DMS79 (cell line): Measurements from ENCODE around the gene OR2G2.

Source experiments
- DNase-seq: peaks from one replicate; lab custom pipeline; 2025; lab: John Stamatoyannopoulos, UW

Gene OR2G2

DNA sequence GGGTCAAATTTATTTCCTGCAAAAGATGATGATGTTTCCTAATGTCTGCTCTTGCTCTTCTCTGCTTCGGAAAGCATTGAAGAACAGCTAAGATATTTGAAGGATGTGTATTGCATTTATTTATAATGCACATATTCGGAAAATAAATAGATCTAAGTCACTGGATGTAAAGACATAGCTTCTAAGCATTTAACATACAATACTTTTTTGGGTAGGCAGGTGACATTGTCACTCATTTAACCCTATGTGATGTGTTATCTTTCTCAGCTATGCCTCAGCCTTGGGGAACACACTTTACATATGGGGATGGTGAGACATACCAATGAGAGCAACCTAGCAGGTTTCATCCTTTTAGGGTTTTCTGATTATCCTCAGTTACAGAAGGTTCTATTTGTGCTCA, at the start of gene OR2G2:
Gene OR2G2 (plus strand): TSS at position 301 of the 400 bp plus-strand sequence. CDS start 0 bp downstream, at position 301.
- no peak for DNase-seq

DNA sequence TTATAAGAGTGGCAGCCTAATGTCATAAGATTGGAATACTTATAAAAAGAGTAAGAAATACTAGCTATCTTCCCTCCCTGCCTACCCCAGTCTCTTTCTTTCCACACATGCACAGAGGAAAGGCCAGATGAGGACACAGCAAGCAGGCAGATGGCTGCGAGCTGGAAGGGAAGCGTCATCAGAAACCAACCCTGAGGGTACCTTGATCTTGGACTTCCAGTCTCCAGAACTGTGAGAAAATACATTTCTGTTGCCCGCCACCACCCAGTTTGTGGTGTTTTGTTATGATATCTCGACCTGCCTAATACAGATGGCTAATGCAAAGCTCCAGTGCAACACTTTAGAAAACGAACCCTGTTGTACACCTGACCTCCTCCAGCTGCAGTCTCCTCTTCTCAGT, 49.6 kb upstream of the OR2G2 start:
- DNase-seq, result no peak

- no peak for DNase-seq
Measured at GRCh38 chr1:247539215-247539614, 48.9 kb upstream of the OR2G2 start.

DNA sequence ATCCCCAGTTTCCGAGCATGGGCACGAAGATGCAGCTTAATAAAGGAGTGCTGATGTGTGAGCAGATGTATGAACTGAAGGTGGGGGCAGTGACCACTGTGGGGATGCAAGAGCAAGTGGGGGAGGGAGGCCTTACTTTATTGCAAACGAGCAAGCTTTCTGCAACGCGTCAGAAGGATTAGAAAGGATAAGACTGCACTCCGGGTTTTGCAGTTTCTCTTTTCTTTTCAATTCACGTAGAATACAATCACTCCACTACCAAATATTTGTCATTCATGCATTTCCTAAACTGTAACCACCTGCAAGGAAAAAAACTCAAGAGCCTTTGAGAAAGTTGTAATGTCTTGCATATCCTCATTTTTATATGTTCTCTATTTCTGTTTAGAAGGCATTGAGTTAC, 47.6 kb upstream of the OR2G2 start:
- no peak for DNase-seq

- no peak for DNase-seq
Measured at GRCh38 chr1:247542811-247543210, 45.3 kb upstream of the OR2G2 start.

DNA sequence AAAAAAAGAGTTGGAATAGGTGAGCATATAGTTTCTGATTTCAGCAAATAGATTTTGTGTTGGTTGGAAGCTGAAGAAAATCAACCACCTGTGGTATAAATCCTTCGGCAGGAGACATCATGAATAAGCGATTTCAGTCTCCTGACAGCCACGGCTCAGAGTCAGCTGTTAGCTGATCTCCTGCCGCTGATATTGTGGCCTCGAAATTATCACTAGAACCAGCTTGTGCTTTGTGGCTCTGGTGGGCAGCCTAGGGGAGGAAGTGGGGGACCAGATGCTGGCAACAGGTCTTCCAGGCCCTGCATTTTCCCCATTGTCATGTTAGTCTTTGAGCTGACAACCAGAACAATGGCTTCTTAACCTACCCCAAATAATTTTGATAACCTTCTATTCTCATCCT, 40.1 kb upstream of the OR2G2 start:
- no peak for DNase-seq

DNA sequence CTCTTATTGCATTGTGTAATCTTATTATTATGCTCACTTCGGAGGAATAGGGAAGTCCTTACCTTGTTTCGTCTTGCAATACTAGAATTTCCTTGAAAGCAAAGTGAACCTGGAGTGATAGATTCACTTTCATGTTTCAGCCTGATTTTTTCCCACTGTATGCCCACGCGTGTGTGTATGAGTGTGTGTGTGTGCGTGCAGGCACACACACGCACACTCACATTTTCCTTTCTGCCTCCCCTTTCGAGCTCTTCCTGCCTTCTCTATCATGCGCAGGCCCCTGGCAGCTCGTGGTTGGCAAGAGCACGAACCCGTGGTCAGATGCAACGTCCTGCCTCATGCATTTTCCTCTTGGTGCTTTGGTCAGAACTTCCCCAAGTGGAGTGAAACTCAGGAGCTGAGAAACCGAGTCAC, 39.4 kb upstream of the OR2G2 start, which contains the start of gene GCSAML:
Gene GCSAML (plus strand): TSS at position 366 of the 414 bp plus-strand sequence. CDS start 58 bp downstream, outside the sequence.
- DNase-seq, result no peak

GRCh38 chr1:247551721-247552120, 36.4 kb upstream of the OR2G2 start:
- no peak for DNase-seq

DNA sequence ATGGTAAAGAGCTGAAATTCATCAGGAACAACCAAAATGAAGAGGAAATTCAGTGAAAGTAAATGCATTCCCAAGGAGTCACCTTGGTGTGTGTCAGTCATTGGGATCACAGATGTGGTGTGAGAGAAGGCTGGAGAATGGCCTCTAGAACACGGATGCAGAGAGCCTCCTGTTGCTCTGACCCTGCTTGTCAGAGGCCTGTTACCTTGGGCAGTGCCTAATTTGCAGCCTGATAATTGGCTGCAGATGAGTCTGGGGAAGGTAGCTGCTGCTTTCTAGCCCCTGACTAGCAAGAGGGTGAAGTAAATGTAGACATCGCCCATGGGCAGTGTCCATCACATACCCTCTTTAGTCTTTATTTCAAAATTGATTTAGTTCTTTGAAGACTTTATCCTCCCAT, 35.9 kb upstream of the OR2G2 start:
- no peak for DNase-seq

GRCh38 chr1:247557926-247558674, 30.1 kb upstream of the OR2G2 start:
- DNase-seq, result no peak

DNA sequence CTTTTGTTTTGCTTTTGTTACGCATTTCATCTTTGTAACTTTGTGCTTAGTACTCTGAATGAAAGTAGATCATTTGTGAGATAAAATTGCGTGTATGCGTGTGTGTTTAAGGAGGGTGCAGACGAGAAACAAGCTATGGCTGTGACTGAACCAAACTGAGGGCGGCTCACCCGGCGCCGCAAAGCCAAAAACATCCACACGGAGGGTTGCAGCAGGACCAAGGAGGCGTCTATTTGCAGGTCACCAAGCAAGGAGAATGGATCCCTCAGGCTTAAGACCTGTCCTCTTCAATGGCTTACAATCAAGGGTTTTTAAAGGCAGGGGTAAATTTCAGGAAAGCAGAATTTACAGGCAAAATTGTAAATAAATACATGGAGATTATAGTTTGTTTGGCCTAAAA, 26.4 kb upstream of the OR2G2 start:
- no peak for DNase-seq

DNA sequence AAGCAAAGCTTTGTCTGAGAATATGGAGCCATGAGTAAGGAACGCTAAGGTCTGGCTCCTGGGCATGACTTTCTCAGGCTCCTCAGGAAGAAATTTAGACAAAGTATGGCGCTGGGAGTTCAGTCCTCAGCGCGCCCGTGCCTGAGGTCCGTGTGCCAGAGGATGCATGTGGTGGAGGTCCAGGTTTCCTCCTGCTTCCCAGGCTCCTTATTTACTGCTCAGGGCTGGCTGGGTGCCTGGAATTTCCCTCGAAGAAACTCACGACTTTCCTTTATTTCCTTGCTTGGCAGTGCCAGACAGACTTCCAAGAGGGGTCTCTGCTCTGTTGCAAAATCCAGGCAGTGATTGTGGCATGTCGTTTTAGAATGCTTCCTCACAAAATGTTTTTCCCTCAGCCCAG, 26.0 kb upstream of the OR2G2 start:
- no peak for DNase-seq

DNA sequence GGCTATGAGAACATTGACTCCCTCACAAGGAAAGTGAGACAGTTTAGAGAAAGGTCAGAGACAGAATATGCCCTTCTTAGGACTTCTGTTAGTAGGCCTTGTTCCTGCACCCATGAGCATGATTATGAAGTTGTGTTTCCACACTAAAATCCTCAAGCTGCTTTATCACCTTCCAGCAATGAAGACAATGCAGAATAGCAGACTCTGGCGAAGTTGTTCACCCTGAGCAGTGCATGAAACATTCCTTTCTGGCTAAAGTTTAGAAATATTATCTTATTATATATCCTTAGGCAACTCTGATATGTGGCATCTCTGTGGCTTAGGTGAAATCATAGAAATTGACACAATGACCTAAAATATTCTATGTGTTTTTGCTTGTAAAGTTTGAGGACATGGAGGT, 13.9 kb upstream of the OR2G2 start:
- no peak for DNase-seq

GRCh38 chr1:247574664-247575063, 13.5 kb upstream of the OR2G2 start:
- DNase-seq, result no peak

DNA sequence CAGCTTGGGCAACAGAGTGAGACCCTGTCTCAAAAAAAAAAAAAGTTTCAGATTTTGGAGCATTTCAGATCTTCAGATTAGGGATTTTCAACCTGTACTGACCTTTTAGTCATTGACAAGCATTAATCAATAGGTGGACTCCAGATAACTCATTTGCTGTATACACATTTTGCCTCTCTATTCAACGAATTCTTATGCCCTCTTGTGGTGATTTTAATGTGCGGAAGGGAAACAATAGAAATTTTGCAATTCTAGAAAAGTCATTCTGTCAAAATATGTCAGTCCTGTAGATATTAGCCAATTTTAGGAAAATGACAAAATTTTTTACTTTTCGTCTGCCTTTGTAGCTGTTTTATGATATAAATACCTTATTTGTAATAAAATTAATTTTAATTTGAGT, 11.6 kb upstream of the OR2G2 start:
- no peak for DNase-seq

GRCh38 chr1:247578946-247579460, 9.2 kb upstream of the OR2G2 start:
- DNase-seq, result no peak

DNA sequence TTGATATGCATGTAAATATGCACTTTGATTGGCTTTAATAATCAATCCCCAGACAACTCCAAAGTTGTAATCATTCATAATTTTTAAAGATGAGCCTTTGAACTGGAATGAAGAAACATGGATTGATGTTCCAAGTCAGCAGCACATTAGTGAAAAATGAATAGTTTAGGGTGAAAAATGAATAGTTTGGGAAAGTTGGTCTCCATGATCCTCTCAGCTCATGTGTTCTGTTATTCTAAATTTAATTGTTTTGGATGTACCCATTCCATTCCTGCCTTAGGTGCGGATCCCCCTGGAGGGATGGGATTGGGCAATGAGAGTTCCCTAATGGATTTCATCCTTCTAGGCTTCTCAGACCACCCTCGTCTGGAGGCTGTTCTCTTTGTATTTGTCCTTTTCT, 17.1 kb downstream of the OR2G2 start, which contains the start of gene OR2G3:
Gene OR2G3 (plus strand): TSS at position 301 of the 400 bp plus-strand sequence. CDS start 0 bp downstream, at position 301.
- DNase-seq, result no peak

DNA sequence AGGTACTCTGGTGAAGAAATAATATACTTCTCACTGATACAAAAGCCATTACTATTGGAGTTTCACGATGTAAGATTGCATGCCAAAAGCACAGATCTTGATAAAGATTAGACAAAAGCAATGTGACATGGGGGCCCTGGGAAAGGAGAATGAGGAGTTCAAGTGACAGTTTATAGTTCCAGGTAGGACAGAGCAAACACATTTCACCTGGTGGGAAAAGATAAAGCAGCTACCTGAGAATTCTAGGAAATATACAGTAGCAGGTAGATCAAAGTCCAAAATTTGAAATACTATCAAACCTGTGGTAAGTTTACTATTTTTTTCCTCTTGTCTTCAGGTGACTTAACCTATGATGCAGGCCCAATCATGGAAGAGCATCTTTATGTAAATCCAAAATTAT, 25.2 kb downstream of the OR2G2 start:
- DNase-seq, result no peak

GRCh38 chr1:247614625-247615024, 26.5 kb downstream of the OR2G2 start:
- DNase-seq, result no peak

- no peak for DNase-seq
Measured at GRCh38 chr1:247627951-247628350, 39.8 kb downstream of the OR2G2 start.

DNA sequence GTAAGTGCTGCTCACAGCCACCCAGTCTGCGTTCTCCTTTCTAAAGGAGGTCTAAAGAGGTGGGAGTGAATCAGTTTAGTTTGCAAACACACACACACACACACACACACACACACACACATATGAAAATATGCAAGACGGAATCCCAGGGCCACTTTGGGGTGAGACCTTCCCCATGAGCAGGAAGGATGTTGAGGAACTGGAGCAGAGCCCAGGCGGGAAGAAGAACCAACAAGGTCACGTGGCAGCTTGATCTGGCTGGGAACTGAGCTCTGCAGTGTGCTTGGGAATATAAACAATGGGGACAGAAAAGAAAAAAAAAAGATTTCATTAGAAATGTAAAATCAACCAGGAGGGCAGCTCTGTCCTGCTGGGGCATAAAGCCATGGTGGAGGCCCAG, 49.9 kb downstream of the OR2G2 start:
- no peak for DNase-seq

- no peak for DNase-seq
Measured at GRCh38 chr1:247638781-247639180, 50.6 kb downstream of the OR2G2 start.
